Naive thymus-derived CD4-positive, alpha-beta T cell (primary cell): ENCODE data around the gene RUFY3. TPM values are rescaled to one million over a fixed set of nuclear protein-coding genes. Genes with fewer than 3 reads are reported as not detected.

Source experiments
- ATAC-seq: fragments of 150-1000 bp; cut with Tn5 transposase; 2 replicates; pipeline ENCODE4 v1.10.0; 2021; ENCODE audit warnings: mild to moderate bottlenecking, moderate library complexity
- CTCF ChIA-PET: fragments of 350-600 bp; sonication (Branson Sonifier 250); formaldehyde crosslinking; loops from one replicate; lab custom pipeline; 2021; ENCODE audit warnings: antibody characterized with exemption; lab: Charles Lee
- POLR2A ChIA-PET: fragments of 350-600 bp; sonication (Branson Sonifier 250); formaldehyde crosslinking; loops from one replicate; lab custom pipeline; 2021; ENCODE audit warnings: antibody characterized with exemption, inconsistent platforms; lab: Charles Lee
- DNase-seq, 9 donors: peaks; one replicate each; pipeline versions ENCODE4 v3.0.0 to v3.0.0-alpha.2; 2020 to 2022; ENCODE audit warnings: mixed read lengths in 1 of 9
- H3K27ac ChIP-seq: one replicate; pipeline ENCODE4 v1.7.0; 2013; ENCODE audit warnings: mild to moderate bottlenecking, low read depth, low read length, moderate library complexity
- H3K27me3 ChIP-seq, 2 donors: one replicate each; pipeline ENCODE4 v1.7.0; 2013; ENCODE audit warnings: low read length in 2 of 2, mild to moderate bottlenecking in 2 of 2, moderate library complexity in 2 of 2; ENCODE audit not compliant: control insufficient read depth in 2 of 2, insufficient read depth in 2 of 2
- H3K36me3 ChIP-seq, 3 experiments: 1 replicate in 2 of 3; 2 replicates in 1 of 3; pipeline ENCODE4 v1.7.0; 2013; ENCODE audit warnings: low read length in 3 of 3, mild to moderate bottlenecking in 3 of 3, moderate library complexity in 1 of 3; ENCODE audit not compliant: insufficient read depth in 3 of 3, control insufficient read depth in 2 of 3
- H3K4me1 ChIP-seq, 2 donors: one replicate each; pipeline ENCODE4 v1.7.0; 2013; ENCODE audit warnings: low read length in 2 of 2, mild to moderate bottlenecking in 2 of 2, moderate library complexity in 1 of 2; ENCODE audit not compliant: control insufficient read depth in 2 of 2, insufficient read depth in 2 of 2
- H3K4me3 ChIP-seq: 2 replicates; pipeline ENCODE4 v1.7.0; 2013; ENCODE audit warnings: mild to moderate bottlenecking, low read length
- H3K9me3 ChIP-seq, 3 experiments: 1 replicate in 2 of 3; 2 replicates in 1 of 3; pipeline ENCODE4 v1.7.0; 2013; ENCODE audit warnings: low read length in 3 of 3; ENCODE audit not compliant: control insufficient read depth in 2 of 3
- H3K27ac Mint-ChIP-seq, 9 donors: one replicate each; pipeline ENCODE4 v1.8.0; 2020 to 2022; ENCODE audit warnings: mixed read lengths in 9 of 9, mild to moderate bottlenecking in 8 of 9, moderate library complexity in 5 of 9, inconsistent platforms in 2 of 9
- H3K27me3 Mint-ChIP-seq, 5 donors: one replicate each; pipeline ENCODE4 v1.8.0; 2021 to 2022; ENCODE audit warnings: mixed read lengths in 5 of 5, mild to moderate bottlenecking in 1 of 5
- H3K36me3 Mint-ChIP-seq, 5 donors: one replicate each; pipeline ENCODE4 v1.8.0; 2020 to 2022; ENCODE audit warnings: mixed read lengths in 5 of 5, mild to moderate bottlenecking in 3 of 5, inconsistent platforms in 1 of 5
- H3K4me1 Mint-ChIP-seq, 7 donors: one replicate each; pipeline ENCODE4 v1.8.0; 2020 to 2022; ENCODE audit warnings: mixed read lengths in 7 of 7, mild to moderate bottlenecking in 3 of 7, inconsistent platforms in 1 of 7
- H3K4me3 Mint-ChIP-seq, 10 donors: one replicate each; pipeline ENCODE4 v1.8.0; 2020 to 2022; ENCODE audit warnings: mild to moderate bottlenecking in 10 of 10, mixed read lengths in 10 of 10, moderate library complexity in 6 of 10, inconsistent platforms in 2 of 10
- H3K9me3 Mint-ChIP-seq, 11 donors: one replicate each; pipeline ENCODE4 v1.8.0; 2020 to 2022; ENCODE audit warnings: mixed read lengths in 11 of 11, mild to moderate bottlenecking in 4 of 11, inconsistent platforms in 1 of 11, moderate library complexity in 1 of 11
- intact Hi-C, 2 donors: fragments of 100-400 bp; cut with micrococcal nuclease; formaldehyde crosslinking; loops; one replicate each; pipeline ENCODE4 v1.15.1; 2023
- polyA plus RNA-seq, 2 donors: library from polyadenylated mRNA; unstranded; fragments of 300-500 nt; fragmentation: Illumina TruSeq; gene quantifications; one replicate each; pipeline ENCODE4 v1.2.3, GENCODE V29; 2021
- total RNA-seq, 6 experiments: library from RNA in 5 of 6; stranded (reverse) in 5 of 6; gene quantifications; 1 replicate in 5 of 6; 2 replicates in 1 of 6; pipeline ENCODE4 v1.2.3 and lab custom pipeline; 2021 to 2026

RUFY3 gene
- total and polyA plus RNA-seq, 7 experiments from 2014 or later = 4.0 to 41.2 (median 38.6) TPM

GRCh38 chr4:70713453-70714078, 8.2 kb upstream of the RUFY3 start:
- peak overlapping the region in 4 of 10 donors; percentile 16 to 42 (median 28) for H3K4me3 Mint-ChIP-seq
- peaks cover 0 to 14% of the 10 kb centered on the region in 2 donors for H3K4me1 ChIP-seq
- H3K9me3 Mint-ChIP-seq = no peaks in the 10 kb centered on the region
- DNase-seq (no peak), ATAC-seq (peak; percentile 76)
- H3K27me3 Mint-ChIP-seq = no peaks in the 10 kb centered on the region
- no peaks in the 10 kb centered on the region for H3K36me3 ChIP-seq
- H3K4me3 ChIP-seq = no peak overlapping the region
- no peaks in the 10 kb centered on the region for H3K27me3 ChIP-seq
- H3K27ac ChIP-seq = no peak overlapping the region
- peaks cover 22 to 60% (median 44%) of the 10 kb centered on the region in 7 donors for H3K4me1 Mint-ChIP-seq
- peak overlapping the region in 3 of 9 donors; percentile 14 to 28 (median 16) for H3K27ac Mint-ChIP-seq
- ChIA-PET POLR2A (interaction anchor here (1.9 kb wide), 1 partner anchor 8 kb away, joined by 11 read pairs; the partner anchor contains the start of gene RUFY3), CTCF (interaction anchor here (0.6 kb wide), 1 partner anchor 214 kb away, joined by 3 read pairs; no protein-coding TSS in a partner anchor)
- intact Hi-C loops = loop anchor here in 1 of 2 donors (1.0 kb wide), 2 partner anchors 7 to 12 kb away; no protein-coding TSS in a partner anchor
- no peaks in the 10 kb centered on the region for H3K9me3 ChIP-seq
- no peaks in the 10 kb centered on the region for H3K36me3 Mint-ChIP-seq

- H3K27ac ChIP-seq = no peak overlapping the region
- Mint-ChIP-seq H3K9me3 (no peaks in the 10 kb centered on the region), H3K4me1 (peaks cover 22 to 54% (median 41%) of the 10 kb centered on the region in 7 donors), H3K4me3 (peak overlapping the region in 3 of 10 donors; percentile 16 to 42 (median 23)), H3K36me3 (no peaks in the 10 kb centered on the region), H3K27ac (peak overlapping the region in 3 of 9 donors; percentile 14 to 39 (median 16)), H3K27me3 (no peaks in the 10 kb centered on the region)
- no peak overlapping the region for H3K4me3 ChIP-seq
- H3K9me3 ChIP-seq = no peaks in the 10 kb centered on the region
- intact Hi-C loops = loop anchor here in 1 of 2 donors (1.0 kb wide), 1 partner anchor 8 kb away; no protein-coding TSS in a partner anchor
- DNase-seq = no peak
- ChIA-PET POLR2A (interaction anchor here (0.5 to 2.1 kb wide), 3 partner anchors 8 to 20 kb away, joined by 4 to 13 read pairs (median 5); no protein-coding TSS in a partner anchor), CTCF (interaction anchor here (0.5 to 1.7 kb wide), 3 partner anchors 8 to 35 kb away, joined by 3 to 5 read pairs (median 3); no protein-coding TSS in a partner anchor)
- H3K36me3 ChIP-seq = no peaks in the 10 kb centered on the region
- ATAC-seq = peak; percentile 59
- H3K4me1 ChIP-seq = peaks cover 0 to 14% of the 10 kb centered on the region in 2 donors
- no peaks in the 10 kb centered on the region for H3K27me3 ChIP-seq
Observed at GRCh38 chr4:70714079-70714887, 7.5 kb upstream of the RUFY3 start.

- Mint-ChIP-seq H3K4me3 (no peak overlapping the region), H3K4me1 (peaks cover 18 to 47% (median 33%) of the 10 kb centered on the region in 7 donors), H3K27me3 (no peaks in the 10 kb centered on the region), H3K27ac (peak overlapping the region in 1 of 9 donors; percentile 14), H3K36me3 (no peaks in the 10 kb centered on the region), H3K9me3 (no peaks in the 10 kb centered on the region)
- ATAC-seq = peak; percentile 37
- H3K27ac ChIP-seq = no peak overlapping the region
- no peaks in the 10 kb centered on the region for H3K9me3 ChIP-seq
- H3K4me3 ChIP-seq = no peak overlapping the region
- ChIA-PET CTCF (interaction anchor here (1.0 to 1.7 kb wide), 2 partner anchors 8 to 9 kb away, joined by 3 to 5 read pairs; no protein-coding TSS in a partner anchor), POLR2A (interaction anchor here (0.5 to 2.1 kb wide), 3 partner anchors 9 to 19 kb away, joined by 4 to 13 read pairs (median 5); no protein-coding TSS in a partner anchor)
- H3K27me3 ChIP-seq = no peaks in the 10 kb centered on the region
- H3K4me1 ChIP-seq = peaks cover 0 to 7% of the 10 kb centered on the region in 2 donors
- intact Hi-C loops = no loop called here
- H3K36me3 ChIP-seq = no peaks in the 10 kb centered on the region
- DNase-seq = no peak
Observed at GRCh38 chr4:70715097-70715496, 6.7 kb upstream of the RUFY3 start.

GRCh38 chr4:70718811-70719604, 2.8 kb upstream of the RUFY3 start:
- intact Hi-C loops = no loop called here
- Mint-ChIP-seq H3K27me3 (peaks cover 0 to 3% (median 0%) of the 10 kb centered on the region in 5 donors), H3K27ac (peak overlapping the region in 1 of 9 donors; percentile 50), H3K4me3 (no peak overlapping the region), H3K36me3 (no peaks in the 10 kb centered on the region), H3K4me1 (peaks cover 18 to 48% (median 34%) of the 10 kb centered on the region in 7 donors), H3K9me3 (no peaks in the 10 kb centered on the region)
- ATAC-seq (no peak), DNase-seq (no peak)
- Histone ChIP-seq H3K4me1 (peaks cover 4 to 19% of the 10 kb centered on the region in 2 donors), H3K27ac (no peak overlapping the region), H3K36me3 (no peaks in the 10 kb centered on the region), H3K9me3 (no peaks in the 10 kb centered on the region), H3K27me3 (no peaks in the 10 kb centered on the region), H3K4me3 (no peak overlapping the region)
- ChIA-PET POLR2A (interaction anchor here (1.7 kb wide), 1 partner anchor 13 kb away, joined by 6 read pairs; no protein-coding TSS in a partner anchor), CTCF (interaction anchor here (0.6 to 1.8 kb wide), 3 partner anchors 8 to 16 kb away, joined by 3 to 9 read pairs (median 8); no protein-coding TSS in a partner anchor)

DNA sequence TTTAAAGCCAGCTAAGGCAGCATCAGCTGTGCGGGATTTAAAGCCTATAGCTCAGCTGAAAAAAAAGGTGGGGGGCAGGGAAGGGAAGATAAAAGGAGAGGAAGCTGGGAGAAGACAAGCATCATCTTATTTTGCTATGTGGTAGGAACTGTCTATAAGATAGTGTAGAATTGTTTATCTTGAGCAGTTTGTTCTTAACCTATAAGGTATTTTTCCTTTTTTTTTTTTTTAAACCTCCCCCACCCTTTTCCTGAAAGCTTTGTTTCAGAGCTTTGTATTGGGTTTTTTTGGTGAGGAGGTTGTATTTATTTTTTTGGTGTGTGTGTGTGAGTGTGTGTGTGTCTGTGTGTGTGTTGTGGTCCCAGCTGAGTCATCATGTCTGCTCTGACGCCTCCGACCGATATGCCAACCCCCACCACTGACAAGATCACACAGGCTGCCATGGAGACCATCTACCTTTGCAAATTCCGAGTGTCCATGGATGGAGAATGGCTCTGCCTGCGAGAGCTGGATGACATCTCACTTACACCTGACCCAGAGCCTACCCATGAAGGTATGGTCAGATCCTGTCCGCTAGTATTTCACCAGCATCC, 531 bp downstream of the RUFY3 start:
- Histone ChIP-seq H3K4me1 (peaks cover 4 to 19% of the 10 kb centered on the region in 2 donors), H3K4me3 (no peak overlapping the region), H3K27ac (peak overlapping the region; percentile 20), H3K27me3 (no peaks in the 10 kb centered on the region), H3K9me3 (no peaks in the 10 kb centered on the region), H3K36me3 (no peaks in the 10 kb centered on the region)
- ChIA-PET POLR2A (interaction anchor here (1.0 to 4.1 kb wide), 7 partner anchors 10 to 34 kb away, joined by 5 to 20 read pairs (median 11); partner anchors contain the start of gene UTP3), CTCF (interaction anchor here (1.0 to 2.7 kb wide), 5 partner anchors 12 to 29 kb away, joined by 3 to 9 read pairs (median 3); no protein-coding TSS in a partner anchor)
- H3K9me3 Mint-ChIP-seq = no peaks in the 10 kb centered on the region
- intact Hi-C loops = loop anchor here in 1 of 2 donors (1.0 kb wide), 4 partner anchors 10 to 34 kb away; partner anchors contain the start of gene UTP3
- peak in 3 of 9 donors; percentile 26 to 38 (median 31) for DNase-seq
- peaks cover 0 to 3% (median 0%) of the 10 kb centered on the region in 5 donors for H3K36me3 Mint-ChIP-seq
- ATAC-seq = peak; percentile 77
- H3K27ac Mint-ChIP-seq = peak overlapping the region; percentile 23 to 84 (median 75)
- H3K4me1 Mint-ChIP-seq = peaks cover 12 to 36% (median 23%) of the 10 kb centered on the region in 7 donors
- H3K27me3 Mint-ChIP-seq = peaks cover 0 to 3% (median 0%) of the 10 kb centered on the region in 5 donors
- H3K4me3 Mint-ChIP-seq = peak overlapping the region; percentile 29 to 64 (median 54)
